SK-N-SH (cell line): ENCODE data around the gene ACTR2. TPM values are rescaled to one million over a fixed set of nuclear protein-coding genes. Genes with fewer than 3 reads are reported as not detected.

ENCODE experiments used
- CTCF ChIA-PET: fragments of 300-600, 350-600 bp; formaldehyde crosslinking; extraction: SDS; loops from one replicate; lab custom pipeline; 2021; lab: Yijun Ruan, JAX
- POLR2A ChIA-PET: fragments of 350-600 bp; sonication (Branson Sonifier 250); formaldehyde crosslinking; extraction: SDS; loops from one replicate; lab custom pipeline; 2020; ENCODE audit warnings: antibody characterized with exemption, inconsistent platforms; lab: Yijun Ruan, JAX
- DNase-seq: peaks from one replicate; pipeline ENCODE4 v3.0.0; 2012
- H2AFZ ChIP-seq: fragments of 200-600 bp; sonication (generic); 2 replicates; pipeline ENCODE4 v1.8.1; 2016; ENCODE audit warnings: antibody characterized with exemption, mild to moderate bottlenecking, low read depth
- H3F3A ChIP-seq: fragments of 200-600 bp; sonication (generic); replicated peaks from 2 replicates; pipeline ENCODE3; 2016; ENCODE audit warnings: antibody characterized with exemption, mild to moderate bottlenecking; ENCODE audit not compliant: insufficient read depth
- H3K27ac ChIP-seq, 2 experiments: fragments of 200-500 bp in 1 of 2; fragments of 200-600 bp in 1 of 2; sonication (Bioruptor generic) in 1 of 2; sonication (generic), shearing (Covaris generic) in 1 of 2; 2 replicates each; pipeline versions ENCODE4 v1.5.1 to v1.6.1; 2014 to 2016; ENCODE audit warnings: low read depth in 2 of 2, inconsistent platforms in 1 of 2, low read length in 1 of 2, mild to moderate bottlenecking in 1 of 2, mixed read lengths in 1 of 2
- H3K27me3 ChIP-seq: fragments of 200-600 bp; sonication (generic), shearing (Covaris generic); 2 replicates; pipeline ENCODE4 v1.6.1; 2016; ENCODE audit warnings: mixed run types; ENCODE audit not compliant: insufficient read depth
- H3K36me3 ChIP-seq, 2 experiments: fragments of 200-500 bp in 1 of 2; fragments of 200-600 bp in 1 of 2; sonication (Bioruptor generic) in 1 of 2; sonication (generic) in 1 of 2; replicated peaks in 1 of 2; 2 replicates each; pipeline versions ENCODE3 to v1.5.1; 2014 to 2016; ENCODE audit warnings: low read length in 1 of 2, mild to moderate bottlenecking in 1 of 2; ENCODE audit not compliant: insufficient read depth in 2 of 2, control insufficient read depth in 1 of 2
- H3K4me1 ChIP-seq, 2 experiments: fragments of 200-500 bp in 1 of 2; fragments of 200-600 bp in 1 of 2; sonication (Bioruptor generic) in 1 of 2; sonication (generic), shearing (Covaris generic) in 1 of 2; 2 replicates each; pipeline versions ENCODE4 v1.5.1 to v1.6.1; 2014 to 2016; ENCODE audit warnings: low read depth in 1 of 2, low read length in 1 of 2, mixed run types in 1 of 2; ENCODE audit not compliant: insufficient read depth in 2 of 2, control insufficient read depth in 1 of 2
- H3K4me2 ChIP-seq: fragments of 200-600 bp; sonication (generic), shearing (Covaris generic); 2 replicates; pipeline ENCODE4 v1.6.1; 2017; ENCODE audit warnings: mixed run types
- H3K4me3 ChIP-seq, 2 experiments: fragments of 200-500 bp in 1 of 2; fragments of 200-600 bp in 1 of 2; sonication (Bioruptor generic) in 1 of 2; sonication (generic), shearing (Covaris generic) in 1 of 2; 2 replicates each; pipeline versions ENCODE4 v1.5.1 to v1.8.1; 2014 to 2016; ENCODE audit warnings: low read depth in 2 of 2, inconsistent platforms in 1 of 2, low read length in 1 of 2, mild to moderate bottlenecking in 1 of 2, mixed read lengths in 1 of 2, moderate library complexity in 1 of 2
- H3K79me2 ChIP-seq: fragments of 200-600 bp; sonication (generic); 2 replicates; pipeline ENCODE4 v1.8.1; 2017; ENCODE audit warnings: mild to moderate bottlenecking; ENCODE audit not compliant: insufficient read depth
- H3K9ac ChIP-seq: fragments of 200-600 bp; sonication (generic); 2 replicates; pipeline ENCODE4 v1.6.1; 2017; ENCODE audit warnings: mixed run types
- H3K9me2 ChIP-seq: fragments of 200-600 bp; sonication (generic); 2 replicates; pipeline ENCODE4 v1.6.1; 2017; ENCODE audit warnings: mixed run types
- H3K9me3 ChIP-seq: fragments of 200-600 bp; sonication (generic); 2 replicates; pipeline ENCODE4 v1.6.1; 2017; ENCODE audit warnings: mixed run types, mild to moderate bottlenecking, moderate library complexity
- H4K20me1 ChIP-seq: fragments of 200-600 bp; sonication (generic); 2 replicates; pipeline ENCODE4 v1.6.1; 2017; ENCODE audit warnings: mild to moderate bottlenecking, mixed run types; ENCODE audit not compliant: insufficient read depth
- CHD2 ChIP-seq: fragments of 150-350 bp; IDR thresholded peaks from 2 replicates; pipeline ENCODE4 v1.6.1; 2018; ENCODE audit warnings: low read length; ENCODE audit not compliant: partially characterized antibody
- EZH2phosphoT487 ChIP-seq: fragments of 200-600 bp; sonication (generic); IDR thresholded peaks from 2 replicates; pipeline ENCODE4 v1.6.1; 2017; ENCODE audit warnings: low read depth, mixed run types, mild to moderate bottlenecking, antibody characterized with exemption, moderate library complexity, borderline replicate concordance
- FOXJ3 ChIP-seq: sonication (generic); formaldehyde crosslinking; IDR thresholded peaks from 2 replicates; pipeline ENCODE4 v1.5.1; 2020; ENCODE audit warnings: mild to moderate bottlenecking, missing genetic modification reagents
- FOXM1 ChIP-seq: IDR thresholded peaks from 2 replicates; pipeline ENCODE4 v1.4.0; 2012; ENCODE audit warnings: low read depth, mild to moderate bottlenecking
- GABPA ChIP-seq: IDR thresholded peaks from 2 replicates; pipeline ENCODE4 v1.4.0; 2012; ENCODE audit warnings: low read depth, mild to moderate bottlenecking
- GATA2 ChIP-seq: sonication (generic); formaldehyde crosslinking; IDR thresholded peaks from 2 replicates; pipeline ENCODE4 v1.5.0; 2020; ENCODE audit warnings: mild to moderate bottlenecking, missing genetic modification reagents
- MXI1 ChIP-seq: IDR thresholded peaks from 2 replicates; pipeline ENCODE4 v1.6.1; 2012; ENCODE audit warnings: mild to moderate bottlenecking, low read depth, low read length, improper control_type of control experiment
- NFIC ChIP-seq: IDR thresholded peaks from 2 replicates; pipeline ENCODE4 v1.4.0; 2012; ENCODE audit warnings: borderline replicate concordance
- NRF1 ChIP-seq: IDR thresholded peaks from 2 replicates; pipeline ENCODE4 v1.6.1; 2012; ENCODE audit warnings: low read depth, mild to moderate bottlenecking, low read length
- POLR2AphosphoS5 ChIP-seq: IDR thresholded peaks from 2 replicates; pipeline ENCODE4 v1.6.1; 2012; ENCODE audit warnings: low read depth, low read length
- RCOR1 ChIP-seq: fragments of 150-350 bp; IDR thresholded peaks from 2 replicates; pipeline ENCODE4 v1.6.1; 2017; ENCODE audit warnings: antibody characterized with exemption, low read length
- RFX5 ChIP-seq: IDR thresholded peaks from 2 replicates; pipeline ENCODE4 v1.6.1; 2012; ENCODE audit warnings: mild to moderate bottlenecking, improper control_type of control experiment, low read length
- RXRA ChIP-seq: IDR thresholded peaks from 2 replicates; pipeline ENCODE4 v1.4.0; 2012; ENCODE audit warnings: low read depth, mild to moderate bottlenecking, borderline replicate concordance
- SIN3A ChIP-seq: IDR thresholded peaks from 2 replicates; pipeline ENCODE4 v1.6.1; 2012; ENCODE audit warnings: low read depth, mild to moderate bottlenecking, low read length, moderate library complexity, borderline replicate concordance
- SMC3 ChIP-seq: IDR thresholded peaks from 2 replicates; pipeline ENCODE4 v1.6.1; 2012; ENCODE audit warnings: low read depth, low read length, improper control_type of control experiment
- TAF1 ChIP-seq: IDR thresholded peaks from 2 replicates; pipeline ENCODE4 v1.6.1; 2012; ENCODE audit warnings: low read depth, mild to moderate bottlenecking, low read length, moderate library complexity, borderline replicate concordance
- TEAD4 ChIP-seq: IDR thresholded peaks from 2 replicates; pipeline ENCODE4 v1.4.0; 2012; ENCODE audit warnings: mild to moderate bottlenecking, borderline replicate concordance; ENCODE audit not compliant: insufficient read depth
- YY1 ChIP-seq: IDR thresholded peaks from 2 replicates; pipeline ENCODE4 v1.4.0; 2012; ENCODE audit warnings: low read depth, mild to moderate bottlenecking
- WGBS: methylation state at CpG from one replicate; pipeline ENCODE4 v1.1.6; 2017; ENCODE audit warnings: low lambda C conversion rate; 5-methylcytosine and 5-hydroxymethylcytosine counted together
- polyA plus RNA-seq, 3 experiments: library from polyadenylated mRNA; depleted of rRNA; stranded (reverse); fragments of >200 nt; gene quantifications; 2 replicates each; pipeline ENCODE4 v1.2.3, GENCODE V29; 2012
- TF ChIP-seq, protein P1 (sequence below): fragments of 150-350 bp; IDR thresholded peaks from 2 replicates; pipeline ENCODE4 v1.6.1; 2017; ENCODE audit warnings: antibody characterized with exemption, low read length, low read depth, borderline replicate concordance
- TF ChIP-seq, protein P2 (sequence below): fragments of 150-350 bp; IDR thresholded peaks from 2 replicates; pipeline ENCODE4 v1.6.1; 2016; ENCODE audit warnings: mild to moderate bottlenecking, low read depth, low read length
- TF ChIP-seq, protein P3 (sequence below): IDR thresholded peaks from 2 replicates; pipeline ENCODE4 v1.4.0; 2012; ENCODE audit warnings: low read depth, borderline replicate concordance
- TF ChIP-seq, protein P4 (sequence below): IDR thresholded peaks from 2 replicates; pipeline ENCODE4 v1.6.1; 2012; ENCODE audit warnings: mild to moderate bottlenecking, low read depth, low read length, moderate library complexity
- TF ChIP-seq, protein P5 (sequence below): fragments of 200-600 bp; sonication (generic); IDR thresholded peaks from 2 replicates; pipeline ENCODE4 v1.6.1; 2017; ENCODE audit warnings: antibody characterized with exemption, mild to moderate bottlenecking, moderate library complexity

Gene ACTR2
- polyA plus RNA-seq (2012; rRNA removed), result 53.0 and 72.7 TPM in 2 replicates
- polyA plus RNA-seq (2012; cell fraction: cytosol; rRNA removed), result 95.7 and 114 TPM in 2 replicates
- polyA plus RNA-seq (2012; cell fraction: nucleus; rRNA removed), result 11.7 and 27.7 TPM in 2 replicates

DNA sequence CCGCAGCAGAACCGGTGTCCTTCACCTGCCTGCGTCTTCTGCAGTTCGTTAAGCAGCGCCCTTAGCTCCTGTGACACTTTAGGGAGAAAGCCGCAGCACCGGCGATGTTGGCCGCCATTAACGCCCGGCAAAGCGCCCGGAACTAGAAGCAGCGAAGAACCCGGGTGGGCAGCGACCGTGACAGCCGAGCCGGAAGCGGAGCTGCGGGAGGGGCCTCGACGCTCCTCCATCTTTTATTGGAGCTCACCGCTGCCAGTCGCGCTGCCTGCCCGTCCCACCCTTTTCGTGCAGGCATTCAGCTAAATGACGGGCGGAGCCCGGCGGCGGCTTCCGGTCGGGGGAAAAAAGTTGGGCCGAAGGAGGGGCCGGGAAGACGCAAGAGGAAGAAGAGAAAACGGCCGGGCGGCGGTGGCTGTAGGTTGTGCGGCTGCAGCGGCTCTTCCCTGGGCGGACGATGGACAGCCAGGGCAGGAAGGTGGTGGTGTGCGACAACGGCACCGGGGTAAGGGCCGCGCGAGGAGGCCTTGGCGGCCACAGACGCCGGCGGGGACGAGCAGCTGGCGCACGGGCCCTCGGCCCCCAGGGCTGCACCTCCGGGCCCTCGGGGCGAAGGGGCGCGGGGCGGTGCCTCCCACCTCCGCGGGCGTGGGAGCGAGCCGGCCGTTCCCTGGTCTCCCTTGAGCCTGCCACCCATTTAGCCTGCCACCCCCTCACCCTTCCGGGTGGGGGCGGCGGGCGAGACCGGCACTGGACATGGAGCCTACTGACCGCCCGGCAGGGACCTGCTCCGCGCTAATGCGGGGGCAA lies at the start of gene ACTR2:
Gene ACTR2 (plus strand): TSS at position 376 of the 807 bp plus-strand sequence. CDS start 79 bp downstream, at position 455.
- CTCF ChIA-PET, result interaction anchor here (1.4 to 1.5 kb wide), 2 partner anchors 37 to 41 kb away, joined by 4 read pairs; no protein-coding TSS in a partner anchor
- no peaks in the 10 kb centered on the region for H3K9me3 ChIP-seq
- TF ChIP-seq RXRA (no peak), FOXM1 (no peak), NRF1 (no peak), SIN3A (peak; percentile 77; the same call in 1 of the 2 replicates), TAF1 (peak; percentile 66), POLR2AphosphoS5 (peak; percentile 89), MXI1 (peak; percentile 87), EZH2phosphoT487 (no peak), YY1 (peak; percentile 94), NFIC (no peak), FOXJ3 (no peak), RFX5 (0 out of 2 replicates have a peak, but pooled peaks have one; percentile 7), CHD2 (peak; percentile 50), SMC3 (no peak), RCOR1 (no peak), GABPA (peak; percentile 91), TEAD4 (no peak), GATA2 (no peak)
- TF ChIP-seq, protein P1, sequence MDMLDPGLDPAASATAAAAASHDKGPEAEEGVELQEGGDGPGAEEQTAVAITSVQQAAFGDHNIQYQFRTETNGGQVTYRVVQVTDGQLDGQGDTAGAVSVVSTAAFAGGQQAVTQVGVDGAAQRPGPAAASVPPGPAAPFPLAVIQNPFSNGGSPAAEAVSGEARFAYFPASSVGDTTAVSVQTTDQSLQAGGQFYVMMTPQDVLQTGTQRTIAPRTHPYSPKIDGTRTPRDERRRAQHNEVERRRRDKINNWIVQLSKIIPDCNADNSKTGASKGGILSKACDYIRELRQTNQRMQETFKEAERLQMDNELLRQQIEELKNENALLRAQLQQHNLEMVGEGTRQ, result no peak
- TF ChIP-seq, protein P2, sequence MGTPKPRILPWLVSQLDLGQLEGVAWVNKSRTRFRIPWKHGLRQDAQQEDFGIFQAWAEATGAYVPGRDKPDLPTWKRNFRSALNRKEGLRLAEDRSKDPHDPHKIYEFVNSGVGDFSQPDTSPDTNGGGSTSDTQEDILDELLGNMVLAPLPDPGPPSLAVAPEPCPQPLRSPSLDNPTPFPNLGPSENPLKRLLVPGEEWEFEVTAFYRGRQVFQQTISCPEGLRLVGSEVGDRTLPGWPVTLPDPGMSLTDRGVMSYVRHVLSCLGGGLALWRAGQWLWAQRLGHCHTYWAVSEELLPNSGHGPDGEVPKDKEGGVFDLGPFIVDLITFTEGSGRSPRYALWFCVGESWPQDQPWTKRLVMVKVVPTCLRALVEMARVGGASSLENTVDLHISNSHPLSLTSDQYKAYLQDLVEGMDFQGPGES, result peak; percentile 67
- TF ChIP-seq, protein P3, sequence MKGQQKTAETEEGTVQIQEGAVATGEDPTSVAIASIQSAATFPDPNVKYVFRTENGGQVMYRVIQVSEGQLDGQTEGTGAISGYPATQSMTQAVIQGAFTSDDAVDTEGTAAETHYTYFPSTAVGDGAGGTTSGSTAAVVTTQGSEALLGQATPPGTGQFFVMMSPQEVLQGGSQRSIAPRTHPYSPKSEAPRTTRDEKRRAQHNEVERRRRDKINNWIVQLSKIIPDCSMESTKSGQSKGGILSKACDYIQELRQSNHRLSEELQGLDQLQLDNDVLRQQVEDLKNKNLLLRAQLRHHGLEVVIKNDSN, result no peak
- TF ChIP-seq, protein P4, sequence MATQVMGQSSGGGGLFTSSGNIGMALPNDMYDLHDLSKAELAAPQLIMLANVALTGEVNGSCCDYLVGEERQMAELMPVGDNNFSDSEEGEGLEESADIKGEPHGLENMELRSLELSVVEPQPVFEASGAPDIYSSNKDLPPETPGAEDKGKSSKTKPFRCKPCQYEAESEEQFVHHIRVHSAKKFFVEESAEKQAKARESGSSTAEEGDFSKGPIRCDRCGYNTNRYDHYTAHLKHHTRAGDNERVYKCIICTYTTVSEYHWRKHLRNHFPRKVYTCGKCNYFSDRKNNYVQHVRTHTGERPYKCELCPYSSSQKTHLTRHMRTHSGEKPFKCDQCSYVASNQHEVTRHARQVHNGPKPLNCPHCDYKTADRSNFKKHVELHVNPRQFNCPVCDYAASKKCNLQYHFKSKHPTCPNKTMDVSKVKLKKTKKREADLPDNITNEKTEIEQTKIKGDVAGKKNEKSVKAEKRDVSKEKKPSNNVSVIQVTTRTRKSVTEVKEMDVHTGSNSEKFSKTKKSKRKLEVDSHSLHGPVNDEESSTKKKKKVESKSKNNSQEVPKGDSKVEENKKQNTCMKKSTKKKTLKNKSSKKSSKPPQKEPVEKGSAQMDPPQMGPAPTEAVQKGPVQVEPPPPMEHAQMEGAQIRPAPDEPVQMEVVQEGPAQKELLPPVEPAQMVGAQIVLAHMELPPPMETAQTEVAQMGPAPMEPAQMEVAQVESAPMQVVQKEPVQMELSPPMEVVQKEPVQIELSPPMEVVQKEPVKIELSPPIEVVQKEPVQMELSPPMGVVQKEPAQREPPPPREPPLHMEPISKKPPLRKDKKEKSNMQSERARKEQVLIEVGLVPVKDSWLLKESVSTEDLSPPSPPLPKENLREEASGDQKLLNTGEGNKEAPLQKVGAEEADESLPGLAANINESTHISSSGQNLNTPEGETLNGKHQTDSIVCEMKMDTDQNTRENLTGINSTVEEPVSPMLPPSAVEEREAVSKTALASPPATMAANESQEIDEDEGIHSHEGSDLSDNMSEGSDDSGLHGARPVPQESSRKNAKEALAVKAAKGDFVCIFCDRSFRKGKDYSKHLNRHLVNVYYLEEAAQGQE, result no peak
- TF ChIP-seq, protein P5, sequence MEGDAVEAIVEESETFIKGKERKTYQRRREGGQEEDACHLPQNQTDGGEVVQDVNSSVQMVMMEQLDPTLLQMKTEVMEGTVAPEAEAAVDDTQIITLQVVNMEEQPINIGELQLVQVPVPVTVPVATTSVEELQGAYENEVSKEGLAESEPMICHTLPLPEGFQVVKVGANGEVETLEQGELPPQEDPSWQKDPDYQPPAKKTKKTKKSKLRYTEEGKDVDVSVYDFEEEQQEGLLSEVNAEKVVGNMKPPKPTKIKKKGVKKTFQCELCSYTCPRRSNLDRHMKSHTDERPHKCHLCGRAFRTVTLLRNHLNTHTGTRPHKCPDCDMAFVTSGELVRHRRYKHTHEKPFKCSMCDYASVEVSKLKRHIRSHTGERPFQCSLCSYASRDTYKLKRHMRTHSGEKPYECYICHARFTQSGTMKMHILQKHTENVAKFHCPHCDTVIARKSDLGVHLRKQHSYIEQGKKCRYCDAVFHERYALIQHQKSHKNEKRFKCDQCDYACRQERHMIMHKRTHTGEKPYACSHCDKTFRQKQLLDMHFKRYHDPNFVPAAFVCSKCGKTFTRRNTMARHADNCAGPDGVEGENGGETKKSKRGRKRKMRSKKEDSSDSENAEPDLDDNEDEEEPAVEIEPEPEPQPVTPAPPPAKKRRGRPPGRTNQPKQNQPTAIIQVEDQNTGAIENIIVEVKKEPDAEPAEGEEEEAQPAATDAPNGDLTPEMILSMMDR, result no peak

More for the DNA sequence above, at the start of gene ACTR2:
- peaks cover 36% of the 10 kb centered on the region for H4K20me1 ChIP-seq
- peak within 1 kb of the TSS; percentile 95 for H3K4me2 ChIP-seq
- WGBS, result 1% methylated on average over 47 of the region's 82 CpGs
- H3K27me3 ChIP-seq, result no peaks in the 10 kb centered on the region
- H3K36me3 ChIP-seq, result peaks cover 0 to 27% of the 10 kb centered on the region in 2 experiments
- POLR2A ChIA-PET, result interaction anchor here (0.5 to 1.8 kb wide), 6 partner anchors 10 to 208 kb away, joined by 3 to 6 read pairs (median 4); partner anchors contain the start of genes CEP68 and RAB1A
- H3K4me1 ChIP-seq, result peaks cover 9 to 23% of the 10 kb centered on the region in 2 experiments; a peak in 3 of 4 replicates
- peak; percentile 96 for DNase-seq
- H3K9ac ChIP-seq, result peak within 1 kb of the TSS; percentile 96
- peaks cover 67% of the 10 kb centered on the region for H3K79me2 ChIP-seq
- H2AFZ ChIP-seq, result peak within 1 kb of the TSS; percentile 99
- H3K4me3 ChIP-seq, result peak within 1 kb of the TSS; percentile 84 to 93
- no peaks in the 10 kb centered on the region for H3K9me2 ChIP-seq
- peaks cover 32% of the 10 kb centered on the region for H3F3A ChIP-seq
- H3K27ac ChIP-seq, result peak within 1 kb of the TSS; percentile 88 to 95
